Activated T-cell treated with anti-CD3 and anti-CD28 coated beads, Interleukin-2, amount 50 U/mL, for 1 hour (primary cell): Measurements from ENCODE around the gene PSMC3.

ENCODE experiments used
- DNase-seq: peaks from one replicate; pipeline ENCODE4 v3.0.0-alpha.2; 2020

PSMC3 gene

DNA sequence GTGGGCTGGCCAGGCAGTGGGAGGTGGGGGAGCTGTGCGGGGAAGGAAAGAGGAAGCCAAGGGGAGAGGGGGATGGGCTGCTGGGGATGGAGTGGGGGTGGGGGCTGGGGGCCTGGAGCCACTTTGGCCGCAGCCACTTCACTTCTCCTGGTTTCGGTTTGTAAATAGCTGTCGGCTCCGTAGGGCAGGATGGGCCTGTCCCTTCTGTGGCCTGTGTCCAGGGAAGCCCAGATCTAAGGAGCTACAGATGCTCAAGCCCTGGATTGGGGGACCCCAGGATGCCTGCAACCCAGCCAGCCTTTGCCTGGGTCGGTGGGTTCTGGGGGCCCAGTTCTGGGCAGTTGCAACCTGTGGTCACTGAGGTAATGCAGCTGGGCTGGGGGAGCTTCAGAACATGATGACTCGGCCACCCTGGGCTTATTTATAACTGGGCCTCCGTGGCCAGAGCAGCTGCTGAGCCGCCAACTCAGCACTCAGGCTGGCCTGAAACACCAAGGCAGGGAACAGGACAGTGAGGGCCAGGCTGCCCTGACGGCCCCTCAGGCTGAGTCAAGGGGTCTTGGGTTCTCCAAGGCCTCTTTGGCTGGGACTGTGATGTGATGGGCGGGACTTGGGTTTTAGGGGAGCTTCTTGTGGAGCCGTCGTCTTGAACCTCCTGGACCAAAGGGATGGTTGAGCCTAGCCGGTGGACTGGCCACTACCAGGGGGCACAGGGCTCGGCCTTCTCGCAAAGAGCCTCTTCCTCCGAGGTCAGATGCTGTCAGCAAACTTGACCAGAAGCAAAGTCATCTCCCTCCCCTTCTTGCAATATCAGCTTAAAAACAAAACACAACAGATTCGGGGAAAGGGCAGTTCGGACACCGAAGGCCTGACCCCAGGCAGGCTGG is 32.8 kb downstream of the PSMC3 start:
- DNase-seq = no peak

DNA sequence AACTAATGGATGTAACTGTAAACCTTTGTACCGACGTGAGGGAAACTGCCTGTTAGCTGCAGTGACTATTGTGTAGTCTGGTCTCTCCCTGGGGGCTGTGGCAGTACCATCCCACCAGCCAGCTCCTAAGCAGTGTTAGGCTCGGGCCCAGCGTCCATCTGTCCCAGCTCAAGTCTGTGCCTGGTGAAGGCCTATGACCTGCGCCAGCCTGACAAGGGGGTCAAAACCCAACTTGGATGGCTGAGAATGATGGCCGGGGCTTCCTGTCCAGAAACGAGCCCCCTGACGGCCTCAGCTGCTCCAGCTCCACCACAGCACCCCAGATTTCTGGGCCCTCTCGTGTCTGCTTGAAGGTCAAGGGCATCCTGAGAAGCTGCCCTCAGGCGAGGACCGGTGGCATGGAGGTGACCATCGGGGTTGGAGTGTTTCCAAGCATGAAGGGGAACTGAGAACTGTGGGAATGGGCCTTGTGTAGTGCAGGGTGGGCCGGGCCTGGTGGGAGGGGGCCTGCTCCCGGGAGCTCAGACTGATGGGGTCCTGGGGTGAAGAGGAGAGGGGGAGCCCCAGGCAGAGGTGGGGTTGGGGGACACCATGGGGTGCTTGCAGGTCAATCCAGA is 33.6 kb downstream of the PSMC3 start:
- no peak for DNase-seq

DNA sequence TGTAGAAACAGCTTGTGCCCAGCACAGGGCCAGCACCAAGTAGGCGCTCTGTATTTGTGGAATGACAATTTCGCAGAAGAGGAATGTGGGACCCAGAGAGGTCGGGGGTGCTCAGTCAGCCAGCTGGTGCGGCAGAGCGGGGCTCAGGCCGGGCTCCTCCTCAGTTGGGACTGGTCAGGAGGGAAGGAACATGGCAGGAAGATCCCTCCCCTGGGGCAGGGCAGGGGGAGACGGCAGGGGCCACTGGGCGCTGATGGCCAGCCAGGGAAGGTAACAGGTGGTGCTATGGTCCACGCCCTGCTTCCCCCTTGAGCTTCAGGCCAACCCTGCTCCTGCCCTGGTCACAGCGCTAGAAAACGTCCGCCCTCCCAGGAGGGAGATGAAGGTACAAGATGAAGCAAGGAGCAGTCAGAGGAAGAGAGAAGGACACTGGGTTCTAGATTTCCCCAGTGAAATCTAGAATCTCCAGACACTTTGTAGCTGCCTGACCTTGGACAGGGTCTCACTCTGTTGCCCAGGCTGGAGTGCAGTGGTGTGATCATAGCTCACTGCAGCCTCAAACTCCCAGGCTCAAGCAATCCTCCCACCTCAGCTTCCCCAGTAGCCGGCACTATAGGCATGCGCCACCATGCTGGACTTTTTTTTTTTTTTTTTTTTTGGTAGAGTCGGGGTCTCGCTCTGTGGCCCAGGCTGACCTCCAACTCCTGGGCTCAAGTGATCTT is 34.4 kb downstream of the PSMC3 start:
- DNase-seq = no peak

- DNase-seq = no peak
Measured at GRCh38 chr11:47391077-47391583, 35.1 kb downstream of the PSMC3 start.

GRCh38 chr11:47390422-47390760 is 35.8 kb downstream of the PSMC3 start:
- no peak for DNase-seq

DNA sequence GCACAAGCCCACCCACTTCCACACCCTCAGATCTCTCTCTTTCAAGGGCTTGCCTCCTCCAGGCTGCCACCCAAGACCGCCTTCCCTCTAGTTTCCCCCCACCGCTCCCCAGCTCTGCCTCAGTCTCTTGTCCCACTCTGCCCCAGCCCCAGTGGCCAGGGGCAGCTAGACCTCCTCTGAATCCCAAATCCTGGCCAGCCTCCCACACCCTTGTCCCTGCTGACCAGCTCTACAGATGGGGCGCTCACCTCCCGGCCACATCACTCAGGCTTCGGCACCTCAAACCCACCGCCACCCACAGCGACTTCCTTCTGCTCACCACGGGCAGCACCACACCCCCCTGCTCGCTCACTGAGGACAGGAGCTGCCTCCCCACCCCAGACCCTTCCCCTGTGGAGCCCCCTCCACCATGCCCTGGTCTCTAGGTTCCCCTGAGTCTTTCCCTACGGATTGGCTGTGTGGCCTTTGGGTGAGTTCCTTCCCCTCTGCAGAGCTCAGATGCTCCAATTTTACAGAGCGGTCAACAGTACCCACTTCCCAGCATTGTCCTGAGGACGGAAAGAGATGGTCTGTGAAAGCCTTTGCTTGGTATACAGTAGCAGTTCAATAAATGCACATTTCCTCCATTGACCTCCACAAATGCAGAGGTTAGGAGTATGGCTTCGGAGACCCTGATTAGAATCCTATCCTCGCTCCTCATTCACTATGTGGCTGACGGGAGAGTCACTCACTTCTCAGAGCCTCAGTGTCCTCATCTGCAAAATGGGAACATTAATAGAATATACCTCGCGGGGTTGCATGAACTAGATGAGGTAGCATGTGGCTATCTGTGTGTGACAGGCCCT is 36.4 kb downstream of the PSMC3 start:
- no peak for DNase-seq

- no peak for DNase-seq
Measured at GRCh38 chr11:47388697-47389576, 37.3 kb downstream of the PSMC3 start.

GRCh38 chr11:47387944-47388696 is 38.1 kb downstream of the PSMC3 start:
- no peak for DNase-seq

- DNase-seq = no peak
Measured at GRCh38 chr11:47384498-47384897, 41.7 kb downstream of the PSMC3 start.

DNA sequence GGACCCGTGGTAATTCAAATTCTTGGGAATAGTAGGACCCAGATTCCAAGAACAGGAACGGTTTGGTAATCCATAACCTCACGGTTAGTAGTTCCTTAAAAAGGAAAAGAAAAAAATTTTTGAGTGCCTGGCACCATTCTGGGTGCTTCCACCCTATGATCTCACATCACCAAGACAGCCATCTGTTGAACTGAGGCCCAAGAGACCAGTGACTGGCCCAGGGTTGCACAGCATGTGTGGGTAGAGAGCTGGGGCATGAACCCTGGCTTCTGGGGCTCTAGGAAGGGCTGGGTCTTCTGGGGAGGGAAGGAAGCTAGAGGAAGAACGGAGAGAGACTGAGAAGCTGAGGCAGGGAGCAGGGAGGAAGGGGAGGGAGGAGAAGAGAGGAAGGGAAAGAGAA is 43.2 kb downstream of the PSMC3 start:
- no peak for DNase-seq

DNA sequence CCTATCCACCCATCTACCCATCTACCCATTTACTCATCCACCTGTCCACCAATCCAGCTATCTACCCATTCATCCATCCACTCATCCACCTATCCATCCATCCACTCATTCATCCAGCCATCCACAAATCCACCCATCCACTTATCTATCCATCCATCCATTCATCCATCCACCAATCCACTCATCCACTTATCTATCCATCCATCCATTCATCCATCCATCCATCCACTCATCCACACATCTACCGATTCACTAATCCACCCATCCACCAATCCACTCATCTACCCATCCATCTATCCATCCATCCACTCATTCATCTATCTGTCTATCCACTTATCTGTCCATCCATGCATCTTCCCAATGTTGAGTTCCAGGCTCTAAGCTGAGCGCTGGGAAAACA is 46.2 kb downstream of the PSMC3 start:
- DNase-seq = no peak

GRCh38 chr11:47379317-47379716 is 46.9 kb downstream of the PSMC3 start:
- DNase-seq = no peak

DNA sequence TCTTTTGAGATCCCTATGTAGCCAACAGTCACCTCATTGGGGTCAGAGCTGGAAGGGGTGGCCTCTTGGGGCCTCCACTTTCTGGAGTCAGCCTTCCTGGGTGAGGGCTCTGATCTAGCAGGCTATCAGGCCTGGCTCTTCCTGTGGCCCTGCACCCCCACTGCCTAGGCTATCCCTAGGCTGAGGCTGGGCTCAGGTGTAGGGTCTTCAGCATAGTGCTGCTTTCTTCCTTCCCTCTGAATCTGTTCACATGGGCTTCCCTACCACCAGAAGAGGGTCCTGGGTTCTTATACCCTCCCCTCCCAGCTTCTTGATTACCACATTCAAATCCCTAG is 47.4 kb downstream of the PSMC3 start:
- no peak for DNase-seq

- DNase-seq = no peak
Measured at GRCh38 chr11:47378010-47378835, 48.0 kb downstream of the PSMC3 start, which contains the start of gene SPI1. Gene SPI1, minus strand, starts transcription at chr11:47378547. Its CDS starts 194 bp downstream, at chr11:47378353.

- no peak for DNase-seq
Measured at GRCh38 chr11:47377571-47378009, 48.6 kb downstream of the PSMC3 start.

DNA sequence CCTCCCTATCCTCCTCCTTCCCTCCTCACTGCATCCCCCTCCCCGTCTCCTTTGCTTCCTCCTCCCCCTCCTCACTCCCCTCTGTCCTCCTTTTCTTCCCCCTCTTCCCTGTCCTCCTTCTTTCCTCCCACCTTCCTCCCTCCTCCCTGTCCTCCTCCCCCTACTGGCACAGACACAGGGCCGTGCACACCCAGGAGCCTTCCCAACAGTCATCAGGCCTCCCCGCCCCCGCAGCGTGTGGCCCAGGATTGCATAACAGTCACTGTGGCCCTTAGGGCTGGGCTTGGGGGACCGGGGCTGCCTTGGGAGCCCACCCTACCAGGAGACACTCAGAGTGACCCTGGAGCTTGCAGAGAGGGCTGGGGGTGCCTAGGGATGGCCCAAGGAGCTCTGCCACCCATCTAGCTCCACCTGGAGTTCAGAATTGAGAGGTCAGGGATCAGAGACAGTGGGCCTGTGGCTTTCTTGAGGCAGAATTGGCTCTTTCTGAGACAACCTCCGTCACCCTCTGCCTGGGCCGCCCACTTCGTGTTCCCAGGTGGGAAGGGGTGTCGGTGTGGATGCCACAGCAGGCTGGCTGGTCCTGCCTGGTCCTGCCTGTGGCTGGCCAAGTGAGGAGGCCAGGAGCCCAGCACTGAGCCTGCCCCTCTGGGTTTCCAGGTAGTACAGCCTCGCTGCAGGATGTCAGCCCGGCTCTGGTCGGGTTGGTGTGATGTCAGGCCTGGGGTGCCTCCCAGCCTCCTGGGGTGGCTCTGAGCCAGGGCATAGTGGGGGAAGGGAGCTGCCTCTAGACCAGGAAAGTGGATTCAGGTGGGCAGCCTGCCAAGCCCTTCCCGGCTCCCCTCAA is 49.5 kb downstream of the PSMC3 start:
- DNase-seq = no peak

GRCh38 chr11:47376107-47376524 is 50.1 kb downstream of the PSMC3 start:
- no peak for DNase-seq

DNA sequence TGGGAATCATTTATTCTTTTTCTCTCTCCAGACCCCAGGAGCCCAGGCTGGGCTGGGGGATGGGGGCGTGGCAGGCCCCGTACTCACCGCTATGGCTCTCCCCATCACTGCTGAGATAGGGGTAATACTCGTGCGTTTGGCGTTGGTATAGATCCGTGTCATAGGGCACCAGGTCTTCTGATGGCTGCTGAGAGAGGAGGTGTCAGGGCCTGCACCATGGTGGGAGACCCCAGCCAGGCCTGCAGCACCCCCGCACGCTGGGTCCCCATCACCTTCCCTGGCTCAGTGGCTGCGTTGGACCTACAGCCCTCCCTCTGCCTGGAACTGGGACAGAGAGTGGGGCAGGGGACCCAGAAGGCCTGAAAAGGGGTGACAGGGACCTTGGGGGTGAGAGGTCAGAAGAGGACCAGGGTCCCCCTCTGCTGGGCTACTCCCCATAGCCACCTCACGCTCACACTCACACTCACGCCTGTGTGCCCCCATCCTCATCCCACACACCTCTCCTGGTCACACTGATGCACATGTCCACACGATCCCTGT is 50.6 kb downstream of the PSMC3 start:
- DNase-seq = no peak

- no peak for DNase-seq
Measured at GRCh38 chr11:47375020-47375419, 51.2 kb downstream of the PSMC3 start.
